Mucosa of descending colon (tissue), 3 donors: Measurements from ENCODE around the gene FBXL17. TPM values are rescaled to one million over a fixed set of nuclear protein-coding genes. Genes with fewer than 3 reads are reported as not detected.
A peak's percentile ranks its signal among the peaks of the same experiment; 100 is the strongest.

Experiments
- ATAC-seq: fragments of 200-7000 bp; cut with Tn5 transposase; one replicate; pipeline ENCODE4 v1.9.1; 2020; ENCODE audit warnings: mild to moderate bottlenecking, moderate library complexity
- DNase-seq, 3 donors: peaks; one replicate each; pipeline ENCODE4 v3.0.0-alpha.2; 2020
- H3K36me3 ChIP-seq: fragments of 200-600 bp; one replicate; pipeline ENCODE4 v1.8.0; 2021; ENCODE audit warnings: low read depth, mild to moderate bottlenecking
- H3K4me1 ChIP-seq: fragments of 200-600 bp; one replicate; pipeline ENCODE4 v1.8.0; 2021; ENCODE audit warnings: low read depth, mild to moderate bottlenecking
- H3K4me3 ChIP-seq: fragments of 200-600 bp; one replicate; pipeline ENCODE4 v1.8.0; 2021; ENCODE audit warnings: mild to moderate bottlenecking
- H3K9me3 ChIP-seq: fragments of 200-600 bp; one replicate; pipeline ENCODE4 v1.8.0; 2021; ENCODE audit warnings: mild to moderate bottlenecking
- intact Hi-C, 2 donors: fragments of 100-400 bp; cut with DNase I in 1 of 2; cut with micrococcal nuclease in 1 of 2; formaldehyde crosslinking; loops; one replicate each; pipeline versions ENCODE4 v1.11.0 to v1.11.1; 2022; cut with DNase I, micrococcal nuclease
- total RNA-seq, 3 donors: library from RNA; stranded (reverse); fragmentation: NEBNext Ultra II Directional in 2 of 3; extraction: Animal tissue kit (Norgen Biotek cat#: 25700) in 2 of 3; gene quantifications; one replicate each; pipeline versions ENCODE4 v1.2.1 to v1.2.4, GENCODE V29; 2021 to 2023
- TF ChIP-seq, protein P1 (sequence below): fragments of 200-600 bp; IDR thresholded peaks from one replicate; pipeline ENCODE4 v1.8.0; 2022; ENCODE audit warnings: antibody characterized with exemption, mild to moderate bottlenecking
- donor health status: DM: no; HTN: no; CAD: no; lungs with moderate emphysema.
- donor health status: DM: no; HTN: no; CAD: no.
- donor health status: DM: no; HTN: yes; CAD: no.

Gene FBXL17
- total RNA-seq, 3 donors from 2014 or later, result 22.8 to 25.6 (median 23.8) TPM

GRCh38 chr5:107900721-107901120, 481.2 kb downstream of the FBXL17 start:
- Histone ChIP-seq H3K4me1 (no peaks in the 10 kb centered on the region), H3K9me3 (no peaks in the 10 kb centered on the region), H3K36me3 (no peaks in the 10 kb centered on the region), H3K4me3 (no peak overlapping the region)
- intact Hi-C loops, result no loop called here
- DNase-seq, result no peak
- no peak for ATAC-seq
- TF ChIP-seq, protein P1, sequence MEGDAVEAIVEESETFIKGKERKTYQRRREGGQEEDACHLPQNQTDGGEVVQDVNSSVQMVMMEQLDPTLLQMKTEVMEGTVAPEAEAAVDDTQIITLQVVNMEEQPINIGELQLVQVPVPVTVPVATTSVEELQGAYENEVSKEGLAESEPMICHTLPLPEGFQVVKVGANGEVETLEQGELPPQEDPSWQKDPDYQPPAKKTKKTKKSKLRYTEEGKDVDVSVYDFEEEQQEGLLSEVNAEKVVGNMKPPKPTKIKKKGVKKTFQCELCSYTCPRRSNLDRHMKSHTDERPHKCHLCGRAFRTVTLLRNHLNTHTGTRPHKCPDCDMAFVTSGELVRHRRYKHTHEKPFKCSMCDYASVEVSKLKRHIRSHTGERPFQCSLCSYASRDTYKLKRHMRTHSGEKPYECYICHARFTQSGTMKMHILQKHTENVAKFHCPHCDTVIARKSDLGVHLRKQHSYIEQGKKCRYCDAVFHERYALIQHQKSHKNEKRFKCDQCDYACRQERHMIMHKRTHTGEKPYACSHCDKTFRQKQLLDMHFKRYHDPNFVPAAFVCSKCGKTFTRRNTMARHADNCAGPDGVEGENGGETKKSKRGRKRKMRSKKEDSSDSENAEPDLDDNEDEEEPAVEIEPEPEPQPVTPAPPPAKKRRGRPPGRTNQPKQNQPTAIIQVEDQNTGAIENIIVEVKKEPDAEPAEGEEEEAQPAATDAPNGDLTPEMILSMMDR, result no peak

DNA sequence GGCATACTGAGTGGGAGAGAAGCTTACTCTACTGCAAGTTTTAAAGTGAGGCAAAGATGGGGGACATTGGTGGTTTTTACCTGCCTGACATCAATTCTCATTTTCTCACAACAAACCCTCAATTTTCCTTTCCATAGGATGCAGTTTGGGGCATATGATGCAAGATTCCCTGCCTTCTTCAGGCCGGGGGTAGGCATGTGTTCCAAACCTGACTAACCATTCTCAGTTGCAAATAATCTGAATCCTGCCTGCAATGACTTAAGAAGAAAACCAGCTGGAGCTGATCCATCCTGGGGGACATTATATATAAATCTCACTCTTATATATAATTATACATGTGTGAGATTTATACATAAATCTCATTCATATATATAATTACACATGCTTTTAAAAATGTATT, 487.5 kb downstream of the FBXL17 start:
- Histone ChIP-seq H3K36me3 (no peaks in the 10 kb centered on the region), H3K4me3 (no peak overlapping the region), H3K9me3 (no peaks in the 10 kb centered on the region), H3K4me1 (no peaks in the 10 kb centered on the region)
- intact Hi-C loops, result no loop called here
- TF ChIP-seq, protein P1, result no peak
- no peak for ATAC-seq
- DNase-seq, result no peak

- Histone ChIP-seq H3K4me3 (no peak overlapping the region), H3K4me1 (no peaks in the 10 kb centered on the region), H3K9me3 (no peaks in the 10 kb centered on the region), H3K36me3 (no peaks in the 10 kb centered on the region)
- TF ChIP-seq, protein P1, result no peak
- ATAC-seq (peak; percentile 63), DNase-seq (no peak)
- intact Hi-C loops, result no loop called here
Measured at GRCh38 chr5:107893642-107894041, 488.3 kb downstream of the FBXL17 start.

DNA sequence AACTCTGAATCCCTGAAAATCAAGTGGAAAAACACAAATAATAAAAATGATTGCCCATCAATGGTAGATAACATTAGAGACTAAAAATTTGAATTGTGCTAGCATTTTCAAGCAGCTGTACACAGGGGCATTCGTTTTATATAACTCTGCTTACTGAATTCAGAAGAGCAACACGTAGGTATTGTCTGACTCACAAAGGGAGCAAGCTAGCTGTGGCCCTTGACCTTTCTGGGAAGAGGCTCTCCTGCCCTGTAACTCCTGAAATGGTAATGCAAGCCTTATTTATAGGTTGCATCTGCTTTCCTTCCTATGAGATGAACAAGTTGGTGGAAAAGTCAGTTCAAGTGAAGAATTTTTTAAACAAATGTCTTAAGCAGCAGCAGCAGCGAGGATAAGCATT, 492.5 kb downstream of the FBXL17 start:
- intact Hi-C loops, result no loop called here
- H3K9me3 ChIP-seq, result no peaks in the 10 kb centered on the region
- H3K4me3 ChIP-seq, result no peak overlapping the region
- H3K36me3 ChIP-seq, result no peaks in the 10 kb centered on the region
- peaks cover 4% of the 10 kb centered on the region for H3K4me1 ChIP-seq
- ATAC-seq, result no peak
- TF ChIP-seq, protein P1, result no peak
- no peak for DNase-seq

- H3K4me1 ChIP-seq, result peaks cover 4% of the 10 kb centered on the region
- DNase-seq (no peak), ATAC-seq (no peak)
- no peak overlapping the region for H3K4me3 ChIP-seq
- TF ChIP-seq, protein P1, result no peak
- no peaks in the 10 kb centered on the region for H3K9me3 ChIP-seq
- intact Hi-C loops, result no loop called here
- H3K36me3 ChIP-seq, result no peaks in the 10 kb centered on the region
Measured at GRCh38 chr5:107888541-107888940, 493.4 kb downstream of the FBXL17 start.
